Right lobe of liver (tissue), 6 donors: Measurements from ENCODE around the gene GOLGA6L2. TPM values are rescaled to one million over a fixed set of nuclear protein-coding genes. Genes with fewer than 3 reads are reported as not detected.
"Not testable (repeated sequence)": the region's sequence is repeated elsewhere in the genome, so short reads cannot be mapped to it uniquely, and the experiment has no call there.

Source experiments
- ATAC-seq, 4 donors: fragments of 200-7000 bp; cut with Tn5 transposase; one replicate each; pipeline ENCODE4 v1.9.1; 2020; ENCODE audit warnings: mild to moderate bottlenecking in 4 of 4, moderate library complexity in 4 of 4
- DNase-seq, 3 donors: peaks; one replicate each; pipeline ENCODE4 v3.0.0-alpha.2; 2020
- H3K27ac ChIP-seq, 3 donors: fragments of 200-600 bp; one replicate each; pipeline ENCODE4 v1.8.0; 2022
- H3K27me3 ChIP-seq, 2 donors: fragments of 200-600 bp; one replicate each; pipeline ENCODE4 v1.8.0; 2022
- H3K36me3 ChIP-seq, 4 donors: fragments of 200-600 bp; sonication (generic) in 1 of 4; one replicate each; pipeline versions ENCODE4 v1.5.1 to v1.8.0; 2017 to 2022; ENCODE audit warnings: control low read depth in 1 of 4
- H3K4me1 ChIP-seq, 4 donors: fragments of 200-600 bp; sonication (generic) in 1 of 4; one replicate each; pipeline versions ENCODE4 v1.5.1 to v1.8.0; 2017 to 2022; ENCODE audit warnings: control low read depth in 1 of 4
- H3K4me3 ChIP-seq, 3 donors: fragments of 200-600 bp; one replicate each; pipeline ENCODE4 v1.8.0; 2022
- H3K9me3 ChIP-seq, 4 donors: fragments of 200-600 bp; sonication (generic) in 1 of 4; one replicate each; pipeline versions ENCODE4 v1.5.1 to v1.8.0; 2017 to 2022; ENCODE audit warnings: control low read depth in 1 of 4
- CTCF ChIP-seq, 4 donors: fragments of 200-600 bp in 3 of 4; fragments of 450-650 bp in 1 of 4; IDR thresholded peaks; one replicate each; pipeline versions ENCODE4 v1.5.1 to v1.8.0; 2016 to 2022; ENCODE audit warnings: antibody characterized with exemption in 4 of 4, mild to moderate bottlenecking in 2 of 4
- POLR2A ChIP-seq: fragments of 450-650 bp; IDR thresholded peaks from one replicate; pipeline ENCODE4 v1.6.1; 2017; ENCODE audit warnings: antibody characterized with exemption, mild to moderate bottlenecking
- WGBS: methylation state at CpG from one replicate; pipeline ENCODE4 v1.1.6; 2018; ENCODE audit warnings: low coverage, low lambda C conversion rate; ENCODE audit not compliant: insufficient coverage; ENCODE audit errors: missing lambda C conversion rate; 5-methylcytosine and 5-hydroxymethylcytosine counted together
- intact Hi-C, 2 donors: fragments of 100-400 bp; cut with DNase I; formaldehyde crosslinking; loops; one replicate each; pipeline versions ENCODE4 v1.11.2 to v1.14.1; 2022
- total RNA-seq, 6 experiments: library from RNA; depleted of rRNA in 2 of 6; stranded (reverse); fragments of >200 nt in 2 of 6; fragmentation: NEBNext Ultra II Directional in 3 of 6; extraction: Animal tissue kit (Norgen Biotek cat#: 25700) in 3 of 6; gene quantifications; one replicate each; pipeline versions ENCODE4 v1.1.0 to v1.2.4, GENCODE V29; 2016 to 2023
- donor health status: DM: no; HTN: yes; CAD: no.
- donor health status: DM: no; HTN: no; CAD: no.
- donor health status: DM: no; HTN: no; CAD: no.
- donor health status: DM: no; HTN: yes; CAD: no.
- donor health status: DM: no; HTN: yes; CAD: no.

GOLGA6L2 gene
- total RNA-seq, 6 experiments from 2014 or later = not detected

GRCh38 chr15:23422946-23423708, 23.9 kb downstream of the GOLGA6L2 start:
- H3K4me1 ChIP-seq = no peaks in the 10 kb centered on the region
- WGBS = 82% methylated on average over 2 of the region's 8 CpGs
- H3K27ac ChIP-seq = no peak overlapping the region
- no peaks in the 10 kb centered on the region for H3K27me3 ChIP-seq
- intact Hi-C loops = no loop called here
- no peak overlapping the region for H3K4me3 ChIP-seq
- no peaks in the 10 kb centered on the region for H3K36me3 ChIP-seq
- H3K9me3 ChIP-seq = no peaks in the 10 kb centered on the region
- TF ChIP-seq POLR2A (no peak), CTCF (IDR thresholded peaks at IDR 0.05) (no peak)
- no peak for DNase-seq
- peak in 2 of 4 donors; percentile 60 to 88 for ATAC-seq

GRCh38 chr15:23422099-23422945, 24.7 kb downstream of the GOLGA6L2 start:
- TF ChIP-seq CTCF (IDR thresholded peaks at IDR 0.05) (no peak), POLR2A (no peak)
- Histone ChIP-seq H3K27me3 (no peaks in the 10 kb centered on the region), H3K36me3 (no peaks in the 10 kb centered on the region), H3K4me1 (no peaks in the 10 kb centered on the region), H3K9me3 (no peaks in the 10 kb centered on the region), H3K27ac (no peak overlapping the region), H3K4me3 (no peak overlapping the region)
- intact Hi-C loops = no loop called here
- 74% methylated on average over 12 of the region's 18 CpGs for WGBS
- DNase-seq (no peak), ATAC-seq (no peak)

- TF ChIP-seq CTCF (IDR thresholded peaks at IDR 0.05) = no peak
- TF ChIP-seq POLR2A = no peak
- WGBS = 47% methylated on average over 3 of the region's 16 CpGs
- Histone ChIP-seq H3K4me3 (no peak overlapping the region), H3K36me3 (no peaks in the 10 kb centered on the region), H3K4me1 (no peaks in the 10 kb centered on the region), H3K27me3 (no peaks in the 10 kb centered on the region), H3K9me3 (no peaks in the 10 kb centered on the region), H3K27ac (no peak overlapping the region)
- DNase-seq = no peak
- intact Hi-C loops = no loop called here
- ATAC-seq = peak; percentile 46 to 65 (median 58)
Observed at GRCh38 chr15:23420806-23421575, 26.1 kb downstream of the GOLGA6L2 start.

GRCh38 chr15:23416349-23417276, 30.4 kb downstream of the GOLGA6L2 start:
- H3K9me3 ChIP-seq = no peaks in the 10 kb centered on the region
- TF ChIP-seq POLR2A = no peak
- no peak for TF ChIP-seq CTCF (IDR thresholded peaks at IDR 0.05)
- H3K27me3 ChIP-seq = no peaks in the 10 kb centered on the region
- H3K27ac ChIP-seq = no peak overlapping the region
- H3K4me3 ChIP-seq = no peak overlapping the region
- WGBS = 67% methylated on average over 5 of the region's 43 CpGs
- H3K36me3 ChIP-seq = no peaks in the 10 kb centered on the region
- intact Hi-C loops = no loop called here
- DNase-seq = peak in 1 of 3 donors; percentile 37
- H3K4me1 ChIP-seq = no peaks in the 10 kb centered on the region
- peak in 2 of 4 donors; percentile 23 to 44 for ATAC-seq

GRCh38 chr15:23415866-23416265, 31.2 kb downstream of the GOLGA6L2 start:
- H3K4me1 ChIP-seq, H3K36me3 ChIP-seq, H3K27ac ChIP-seq, H3K27me3 ChIP-seq, ATAC-seq, H3K9me3 ChIP-seq, intact Hi-C loops, H3K4me3 ChIP-seq: not testable (repeated sequence)
- peak in 1 of 3 donors; percentile 7 for DNase-seq
- 82% methylated on average over 5 of the region's 8 CpGs for WGBS
